HG02973 (cell line): ENCODE data around the gene IFITM10.

ENCODE experiments used
- ATAC-seq: cut with Tn5 transposase; IDR thresholded peaks from one replicate; pipeline ENCODE4 v1.9.1; 2021; ENCODE audit warnings: moderate library complexity; ENCODE audit not compliant: unreplicated experiment

The IFITM10 gene

GRCh38 chr11:1742371-1742770, 8.0 kb downstream of the IFITM10 start:
- ATAC-seq = no peak

- ATAC-seq = no peak
Observed at GRCh38 chr11:1741741-1742140, 8.7 kb downstream of the IFITM10 start.

GRCh38 chr11:1740786-1741530, 9.4 kb downstream of the IFITM10 start:
- ATAC-seq = no peak

GRCh38 chr11:1739576-1739975, 10.8 kb downstream of the IFITM10 start:
- ATAC-seq = no peak

GRCh38 chr11:1738380-1738779, 12.0 kb downstream of the IFITM10 start:
- no peak for ATAC-seq

GRCh38 chr11:1737080-1737757, 13.2 kb downstream of the IFITM10 start:
- ATAC-seq = no peak

- ATAC-seq = no peak
Observed at GRCh38 chr11:1736447-1736992, 13.9 kb downstream of the IFITM10 start.

GRCh38 chr11:1735271-1735670, 15.1 kb downstream of the IFITM10 start:
- ATAC-seq = no peak

GRCh38 chr11:1734641-1735081, 15.7 kb downstream of the IFITM10 start:
- no peak for ATAC-seq

GRCh38 chr11:1733716-1734640, 16.4 kb downstream of the IFITM10 start:
- no peak for ATAC-seq

GRCh38 chr11:1733009-1733715, 17.2 kb downstream of the IFITM10 start:
- no peak for ATAC-seq

GRCh38 chr11:1732418-1733008, 17.9 kb downstream of the IFITM10 start:
- ATAC-seq = no peak

GRCh38 chr11:1731451-1732059, 18.8 kb downstream of the IFITM10 start:
- ATAC-seq = no peak

GRCh38 chr11:1730059-1730629, 20.3 kb downstream of the IFITM10 start:
- ATAC-seq = no peak

- no peak for ATAC-seq
Observed at GRCh38 chr11:1729692-1730011, 20.7 kb downstream of the IFITM10 start.

GRCh38 chr11:1728931-1729691, 21.3 kb downstream of the IFITM10 start:
- ATAC-seq = no peak

- ATAC-seq = no peak
Observed at GRCh38 chr11:1728301-1728700, 22.1 kb downstream of the IFITM10 start.

GRCh38 chr11:1727861-1728260, 22.5 kb downstream of the IFITM10 start:
- no peak for ATAC-seq
